Measurements from ENCODE around the gene MBD4.
"Not testable (repeated sequence)": the region's sequence is repeated elsewhere in the genome, so short reads cannot be mapped to it uniquely, and the experiment has no call there.

MBD4 gene

DNA sequence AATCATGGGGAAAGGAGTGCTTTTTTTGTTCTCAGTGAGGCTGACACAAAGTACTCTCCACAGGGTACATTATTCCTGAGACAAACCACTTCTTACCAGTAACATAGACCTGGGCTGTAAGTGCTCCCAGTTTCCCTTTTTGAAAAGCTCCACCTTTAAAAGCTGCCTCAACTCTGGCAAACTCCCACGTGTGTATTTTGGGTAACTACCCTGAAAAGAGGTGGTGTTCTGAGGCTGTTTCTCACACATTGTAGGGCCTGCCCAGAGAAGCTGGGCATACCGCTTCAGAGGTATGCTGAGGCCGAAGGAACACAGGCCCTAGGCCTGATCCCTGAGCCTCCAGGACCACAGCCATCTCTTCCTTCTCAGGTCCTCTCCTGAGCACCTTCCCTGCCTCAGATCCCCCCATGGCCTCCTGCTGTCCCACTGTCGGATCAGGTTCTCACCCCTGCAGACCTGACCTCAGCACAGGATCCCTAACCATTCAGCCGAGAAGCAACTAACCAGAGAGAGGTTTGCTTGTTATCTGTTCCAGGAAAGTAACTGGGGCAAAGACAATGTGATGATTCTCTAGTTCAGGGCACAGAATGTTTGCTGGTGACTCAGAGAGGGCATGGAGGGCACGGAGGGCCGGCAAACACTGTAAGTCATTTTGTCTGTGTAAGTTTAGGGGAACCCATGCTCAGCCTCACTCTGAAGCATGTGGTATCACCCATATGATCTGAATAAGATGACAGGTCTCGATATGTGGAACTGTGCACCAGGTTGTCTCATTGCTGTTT, 47.5 kb downstream of the MBD4 start:
- WGBS, 2 experiments (ENCODE audit: insufficient coverage in 2 of 2) = 98 to 100% methylated on average over 2 to 5 of the region's 8 CpGs
- peaks cover 63% of the 10 kb centered on the region for H3K36me3 ChIP-seq (ENCODE audit: control insufficient read depth, insufficient read depth, low read length)
- H3K4me1 ChIP-seq (ENCODE audit: control insufficient read depth, insufficient read depth, low read length, poor library complexity, severe bottlenecking) = peaks cover 31% of the 10 kb centered on the region
- H3K9me3 ChIP-seq (ENCODE audit: control insufficient read depth, low read length); H3K4me3 ChIP-seq (ENCODE audit: extremely low read depth, insufficient read depth, low read length, poor library complexity, severe bottlenecking); H3K27ac ChIP-seq (ENCODE audit: low read depth, low read length, severe bottlenecking): not testable (repeated sequence)

DNA sequence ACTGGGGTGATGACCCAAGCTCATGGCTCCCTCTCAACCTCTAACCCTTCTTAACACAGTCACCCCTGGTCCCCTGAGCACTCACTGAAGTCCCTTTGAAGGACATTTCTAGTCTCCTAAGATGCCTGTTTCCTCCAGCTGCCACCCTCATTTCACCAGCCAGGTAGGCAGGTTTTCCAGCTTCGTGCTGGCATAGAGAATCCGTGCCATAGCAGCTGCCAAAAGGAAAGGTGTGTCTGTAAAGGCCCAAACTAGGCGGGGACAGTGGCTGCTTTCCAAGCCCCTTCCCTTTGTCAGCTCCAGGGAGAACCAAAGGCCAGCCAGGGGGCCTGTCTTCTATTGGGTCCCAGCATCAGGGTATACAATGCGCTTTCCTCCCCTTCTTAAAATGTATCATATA, 48.2 kb downstream of the MBD4 start:
- 88 to 100% methylated on average over 2 of the region's 4 CpGs for WGBS, 2 experiments (ENCODE audit: insufficient coverage in 2 of 2)

DNA sequence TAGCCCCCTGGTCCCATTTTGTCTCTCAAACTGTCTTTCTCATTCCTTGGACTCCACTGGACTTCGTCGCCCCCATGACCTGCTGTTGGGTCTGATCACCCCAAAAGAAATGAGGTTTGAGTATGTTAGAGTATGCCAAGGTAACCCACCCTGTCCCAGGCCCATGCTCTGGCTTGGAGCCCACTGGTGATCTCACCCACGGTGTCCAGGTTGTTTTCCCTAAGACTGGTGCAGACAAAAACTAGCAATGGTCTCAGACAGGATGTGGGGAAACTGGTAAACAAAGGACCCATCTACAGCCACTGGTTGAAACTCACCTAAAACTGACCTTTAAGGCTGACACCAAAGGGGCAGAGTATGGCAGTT, 50.2 kb downstream of the MBD4 start:
- H3K4me1 ChIP-seq (ENCODE audit: control insufficient read depth, insufficient read depth, low read length, poor library complexity, severe bottlenecking) = peaks cover 33% of the 10 kb centered on the region
- H3K27ac ChIP-seq (ENCODE audit: low read depth, low read length, severe bottlenecking) = peak overlapping the region; percentile 98
- no peak overlapping the region for H3K4me3 ChIP-seq (ENCODE audit: extremely low read depth, insufficient read depth, low read length, poor library complexity, severe bottlenecking)
- H3K36me3 ChIP-seq (ENCODE audit: control insufficient read depth, insufficient read depth, low read length) = peaks cover 54% of the 10 kb centered on the region
- no peaks in the 10 kb centered on the region for H3K9me3 ChIP-seq (ENCODE audit: control insufficient read depth, low read length)
- 88 to 100% methylated on average over 1 of the region's 3 CpGs for WGBS, 2 experiments (ENCODE audit: insufficient coverage in 2 of 2)

More for the DNA sequence above, 48.2 kb downstream of the MBD4 start:
- not testable (repeated sequence) for H3K27ac ChIP-seq (ENCODE audit: low read depth, low read length, severe bottlenecking); H3K9me3 ChIP-seq (ENCODE audit: control insufficient read depth, low read length); H3K4me3 ChIP-seq (ENCODE audit: extremely low read depth, insufficient read depth, low read length, poor library complexity, severe bottlenecking)
- H3K4me1 ChIP-seq (ENCODE audit: control insufficient read depth, insufficient read depth, low read length, poor library complexity, severe bottlenecking) = peaks cover 37% of the 10 kb centered on the region
- H3K36me3 ChIP-seq (ENCODE audit: control insufficient read depth, insufficient read depth, low read length) = peaks cover 63% of the 10 kb centered on the region

DNA sequence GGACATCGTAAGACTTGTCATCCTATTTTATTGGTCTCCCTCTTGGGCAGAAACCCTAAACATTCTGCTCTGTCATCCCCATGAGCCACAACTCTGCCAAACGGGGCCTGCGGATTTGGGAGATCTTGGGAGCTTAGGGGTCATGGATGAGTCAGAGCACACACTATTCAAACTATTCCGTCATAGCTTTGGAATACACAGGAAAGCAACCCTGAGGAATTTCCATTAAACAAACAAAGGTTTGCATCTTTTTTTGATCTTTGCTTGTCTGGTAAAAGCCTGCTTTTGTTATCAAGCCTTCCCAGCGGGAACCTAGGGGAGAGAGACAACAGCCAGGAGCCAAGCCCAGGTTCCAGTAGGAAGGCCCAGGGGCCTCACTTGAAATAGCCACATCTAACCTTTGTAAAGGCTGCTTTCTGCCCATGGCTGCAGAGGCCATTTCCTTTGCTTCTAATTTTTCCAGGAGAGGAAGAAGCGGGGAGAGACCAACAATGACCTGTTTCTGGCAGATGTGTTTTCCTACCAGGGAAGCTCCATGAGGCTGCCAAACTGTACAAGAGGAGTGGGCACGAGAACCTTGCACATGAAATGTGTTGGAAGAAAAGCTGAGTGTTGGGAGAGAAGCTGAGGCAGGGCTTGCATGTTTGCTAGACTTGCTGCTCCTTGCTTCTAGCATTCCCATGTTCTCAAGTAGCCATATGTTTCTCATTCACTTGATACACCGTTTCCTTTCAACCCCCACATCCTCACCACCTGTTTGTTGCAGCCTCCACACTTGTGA, 50.8 kb downstream of the MBD4 start:
- Histone ChIP-seq H3K27ac (ENCODE audit: low read depth, low read length, severe bottlenecking) (peak overlapping the region; percentile 98), H3K4me1 (ENCODE audit: control insufficient read depth, insufficient read depth, low read length, poor library complexity, severe bottlenecking) (peaks cover 33% of the 10 kb centered on the region), H3K36me3 (ENCODE audit: control insufficient read depth, insufficient read depth, low read length) (peaks cover 54% of the 10 kb centered on the region)
- H3K4me3 ChIP-seq (ENCODE audit: extremely low read depth, insufficient read depth, low read length, poor library complexity, severe bottlenecking); H3K9me3 ChIP-seq (ENCODE audit: control insufficient read depth, low read length): not testable (repeated sequence)
- 49 to 62% methylated on average over 6 of the region's 8 CpGs for WGBS, 2 experiments (ENCODE audit: insufficient coverage in 2 of 2)

DNA sequence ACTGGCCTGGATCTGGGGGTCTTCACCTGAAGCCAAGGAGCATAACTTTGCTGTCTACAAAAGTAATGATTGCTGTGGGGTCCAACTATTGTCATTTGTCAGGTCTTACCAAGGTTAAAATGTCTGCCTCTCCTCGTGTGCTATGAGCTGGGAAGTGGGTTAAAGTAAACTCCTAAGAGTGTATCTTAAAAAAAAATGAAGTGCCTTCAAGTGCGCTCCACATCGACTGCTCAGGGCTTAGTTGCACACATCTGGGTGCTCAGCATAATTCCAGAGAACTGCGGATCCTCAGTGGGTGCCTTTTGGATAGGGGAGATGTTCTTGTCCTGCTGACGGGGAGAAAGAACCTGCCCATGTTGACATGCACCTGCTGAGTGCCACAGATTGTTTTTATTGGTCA, 52.3 kb downstream of the MBD4 start:
- Histone ChIP-seq H3K27ac (ENCODE audit: low read depth, low read length, severe bottlenecking) (peak overlapping the region; percentile 98), H3K9me3 (ENCODE audit: control insufficient read depth, low read length) (no peaks in the 10 kb centered on the region), H3K4me3 (ENCODE audit: extremely low read depth, insufficient read depth, low read length, poor library complexity, severe bottlenecking) (no peak overlapping the region), H3K4me1 (ENCODE audit: control insufficient read depth, insufficient read depth, low read length, poor library complexity, severe bottlenecking) (peaks cover 33% of the 10 kb centered on the region), H3K36me3 (ENCODE audit: control insufficient read depth, insufficient read depth, low read length) (peaks cover 42% of the 10 kb centered on the region)
- whole genome bisulfite sequencing, 2 experiments (ENCODE audit: insufficient coverage in 2 of 2) = 94 to 97% methylated on average over 3 to 5 of the region's 5 CpGs

DNA sequence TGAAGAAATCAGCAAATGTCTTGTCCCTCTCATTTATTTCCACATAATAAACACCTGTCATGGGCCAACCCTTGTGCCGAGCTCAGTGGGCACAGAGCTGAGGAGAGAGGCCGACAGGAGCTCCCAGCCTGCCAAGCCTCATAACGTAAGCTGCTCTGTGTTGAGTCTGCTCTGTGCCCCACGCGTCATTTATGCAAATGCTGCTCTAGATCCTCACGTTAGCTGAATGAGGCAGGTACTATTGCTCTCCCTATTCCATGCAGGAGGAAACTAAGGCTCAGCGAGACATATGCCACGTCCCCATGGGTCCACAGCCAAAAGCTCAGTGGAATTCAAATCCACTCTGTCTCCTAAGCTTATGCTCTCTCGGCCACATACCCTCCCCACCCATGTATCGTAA, 52.8 kb downstream of the MBD4 start:
- Histone ChIP-seq H3K4me3 (ENCODE audit: extremely low read depth, insufficient read depth, low read length, poor library complexity, severe bottlenecking) (no peak overlapping the region), H3K36me3 (ENCODE audit: control insufficient read depth, insufficient read depth, low read length) (peaks cover 37% of the 10 kb centered on the region), H3K4me1 (ENCODE audit: control insufficient read depth, insufficient read depth, low read length, poor library complexity, severe bottlenecking) (peaks cover 33% of the 10 kb centered on the region), H3K9me3 (ENCODE audit: control insufficient read depth, low read length) (no peaks in the 10 kb centered on the region), H3K27ac (ENCODE audit: low read depth, low read length, severe bottlenecking) (no peak overlapping the region)
- 96% methylated on average over 9 to 10 of the region's 10 CpGs for WGBS, 2 experiments (ENCODE audit: insufficient coverage in 2 of 2)

DNA sequence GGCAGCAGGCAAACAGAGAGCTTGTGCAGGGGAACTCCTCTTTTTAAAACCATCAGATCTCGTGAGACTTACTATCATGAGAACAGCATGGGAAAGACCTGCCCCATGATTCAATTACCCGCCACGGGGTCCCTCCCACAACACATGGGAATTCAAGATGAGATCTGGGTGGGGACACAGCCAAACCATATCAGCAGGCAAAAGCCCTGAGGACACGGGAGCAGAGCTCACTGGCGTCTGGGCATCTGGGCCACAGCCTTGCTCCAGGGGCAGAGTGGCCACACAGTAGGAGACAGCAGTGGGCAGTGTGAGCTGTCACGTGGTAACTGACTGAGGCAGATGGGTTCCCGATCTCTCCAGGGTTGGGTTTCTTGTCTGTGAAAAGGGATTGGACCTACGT, 54.2 kb downstream of the MBD4 start:
- H3K4me1 ChIP-seq (ENCODE audit: control insufficient read depth, insufficient read depth, low read length, poor library complexity, severe bottlenecking) = peaks cover 29% of the 10 kb centered on the region
- not testable (repeated sequence) for H3K4me3 ChIP-seq (ENCODE audit: extremely low read depth, insufficient read depth, low read length, poor library complexity, severe bottlenecking); H3K9me3 ChIP-seq (ENCODE audit: control insufficient read depth, low read length); H3K27ac ChIP-seq (ENCODE audit: low read depth, low read length, severe bottlenecking)
- WGBS, 2 experiments (ENCODE audit: insufficient coverage in 2 of 2) = 82 to 100% methylated on average over 5 to 6 of the region's 8 CpGs
- peaks cover 24% of the 10 kb centered on the region for H3K36me3 ChIP-seq (ENCODE audit: control insufficient read depth, insufficient read depth, low read length)

DNA sequence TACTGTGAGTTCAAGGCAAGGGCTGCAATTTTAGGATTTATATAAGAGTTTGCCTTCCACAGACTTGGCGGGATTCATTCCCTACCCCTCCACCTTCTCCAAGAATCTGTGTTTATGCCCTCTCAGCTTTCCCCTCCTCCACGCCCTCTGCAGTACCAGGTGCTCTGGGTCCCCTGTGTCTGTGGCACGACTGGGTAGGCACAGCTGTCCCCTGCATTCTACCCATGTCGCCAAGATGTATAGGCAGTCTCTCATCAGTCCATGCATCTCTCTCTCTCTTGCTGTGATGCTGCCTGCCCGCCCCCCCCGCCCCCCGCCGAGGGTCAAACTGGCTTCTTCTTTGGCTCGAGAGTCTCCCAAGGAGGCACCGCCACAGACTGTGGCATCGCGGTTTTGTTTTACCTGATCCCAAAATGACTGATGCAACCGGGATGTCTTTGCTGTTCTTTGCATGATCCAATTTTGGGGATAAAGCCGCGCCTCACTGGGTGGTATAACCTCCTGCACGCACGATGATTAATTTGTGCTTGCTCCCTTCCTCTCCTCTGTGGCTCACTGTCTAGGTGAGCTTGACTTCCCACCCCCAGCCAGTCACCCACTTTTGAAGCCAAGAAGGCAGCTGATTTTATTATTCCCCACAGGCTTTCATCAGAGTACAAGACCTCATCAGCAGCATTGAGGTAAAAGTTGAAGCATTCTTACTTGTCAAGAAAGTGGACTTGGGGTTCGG, 55.0 kb downstream of the MBD4 start:
- peaks cover 24% of the 10 kb centered on the region for H3K4me1 ChIP-seq (ENCODE audit: control insufficient read depth, insufficient read depth, low read length, poor library complexity, severe bottlenecking)
- peaks cover 9% of the 10 kb centered on the region for H3K9me3 ChIP-seq (ENCODE audit: control insufficient read depth, low read length)
- peaks cover 18% of the 10 kb centered on the region for H3K36me3 ChIP-seq (ENCODE audit: control insufficient read depth, insufficient read depth, low read length)
- WGBS, 2 experiments (ENCODE audit: insufficient coverage in 2 of 2) = 88 to 92% methylated on average over 14 to 17 of the region's 18 CpGs
- no peak overlapping the region for H3K27ac ChIP-seq (ENCODE audit: low read depth, low read length, severe bottlenecking)
- no peak overlapping the region for H3K4me3 ChIP-seq (ENCODE audit: extremely low read depth, insufficient read depth, low read length, poor library complexity, severe bottlenecking)

DNA sequence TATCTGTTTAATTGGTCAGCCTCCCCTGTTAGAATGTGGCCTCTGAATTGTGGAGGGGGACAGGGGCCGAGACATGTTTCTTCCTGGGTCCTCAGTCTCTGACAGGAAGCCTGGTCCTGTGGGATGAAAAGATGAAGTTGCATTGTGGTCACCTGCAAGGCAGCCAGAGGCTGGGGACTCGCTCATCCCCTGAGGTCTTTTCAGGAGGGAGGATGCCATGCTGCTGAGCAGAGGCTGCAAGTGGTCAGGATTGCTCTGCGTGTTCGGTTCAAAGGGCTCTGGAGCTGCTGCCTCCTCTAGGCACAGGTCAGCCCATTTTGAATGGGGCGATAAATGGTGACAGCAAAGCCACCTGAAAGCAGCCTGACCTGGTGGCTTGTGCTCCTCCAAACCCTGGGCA, 55.6 kb downstream of the MBD4 start:
- WGBS, 2 experiments (ENCODE audit: insufficient coverage in 2 of 2) = 74 to 83% methylated on average over 3 of the region's 5 CpGs
- peaks cover 19% of the 10 kb centered on the region for H3K4me1 ChIP-seq (ENCODE audit: control insufficient read depth, insufficient read depth, low read length, poor library complexity, severe bottlenecking)
- H3K36me3 ChIP-seq (ENCODE audit: control insufficient read depth, insufficient read depth, low read length) = peaks cover 16% of the 10 kb centered on the region
- H3K27ac ChIP-seq (ENCODE audit: low read depth, low read length, severe bottlenecking); H3K4me3 ChIP-seq (ENCODE audit: extremely low read depth, insufficient read depth, low read length, poor library complexity, severe bottlenecking); H3K9me3 ChIP-seq (ENCODE audit: control insufficient read depth, low read length): not testable (repeated sequence)

DNA sequence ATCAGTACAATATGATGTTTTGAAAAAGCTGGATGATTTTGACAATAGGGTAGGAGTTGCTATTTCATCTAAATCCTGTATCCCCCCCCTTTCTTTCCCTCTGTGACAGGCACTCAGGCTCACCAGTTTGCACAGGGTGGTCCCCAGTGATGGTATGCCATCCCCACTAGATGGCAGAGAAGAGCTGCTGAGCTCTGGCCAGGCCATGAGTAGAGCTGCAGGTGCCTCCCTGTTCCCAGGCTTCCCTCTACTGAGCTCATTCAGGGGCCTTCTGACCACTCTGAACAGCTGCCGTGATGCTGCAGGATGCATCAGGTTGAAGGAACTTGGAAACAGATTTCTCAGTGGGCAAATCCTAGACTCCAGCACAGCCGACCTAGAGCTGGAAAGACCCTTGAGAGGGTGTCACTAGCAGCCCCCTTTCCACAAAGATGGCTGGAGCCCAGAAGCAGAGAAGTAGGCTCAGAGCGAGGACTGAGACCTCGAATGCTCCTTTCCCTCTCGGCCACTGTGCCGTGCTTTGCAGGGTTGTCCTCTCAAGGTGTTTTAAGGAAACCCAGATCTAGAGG, 56.4 kb downstream of the MBD4 start:
- Histone ChIP-seq H3K4me1 (ENCODE audit: control insufficient read depth, insufficient read depth, low read length, poor library complexity, severe bottlenecking) (peaks cover 17% of the 10 kb centered on the region), H3K27ac (ENCODE audit: low read depth, low read length, severe bottlenecking) (no peak overlapping the region), H3K36me3 (ENCODE audit: control insufficient read depth, insufficient read depth, low read length) (peaks cover 16% of the 10 kb centered on the region), H3K9me3 (ENCODE audit: control insufficient read depth, low read length) (peaks cover 10% of the 10 kb centered on the region), H3K4me3 (ENCODE audit: extremely low read depth, insufficient read depth, low read length, poor library complexity, severe bottlenecking) (no peak overlapping the region)
- WGBS, 2 experiments (ENCODE audit: insufficient coverage in 2 of 2) = 48 to 56% methylated on average over 6 of the region's 6 CpGs

All from mesodermal cell (in vitro differentiated cells).